Lower leg skin (tissue), 4 donors: ENCODE results near the gene ACVR1. TPM values are rescaled to one million over a fixed set of nuclear protein-coding genes. Genes with fewer than 3 reads are reported as not detected.

Experiments used
- DNase-seq, 2 donors: peaks; one replicate each; pipeline ENCODE4 v3.0.0-alpha.2; 2019; ENCODE audit warnings: low spot score in 2 of 2
- H3K4me3 ChIP-seq: fragments of 200-600 bp; sonication (generic); 2 replicates; pipeline ENCODE4 v1.5.1; 2017; ENCODE audit warnings: mild to moderate bottlenecking, low read depth; ENCODE audit not compliant: poor library complexity, severe bottlenecking
- CTCF ChIP-seq, 3 donors: fragments of 450-650 bp; IDR thresholded peaks; one replicate each; pipeline ENCODE4 v1.5.1; 2016; ENCODE audit warnings: antibody characterized with exemption in 3 of 3, mild to moderate bottlenecking in 3 of 3, moderate library complexity in 2 of 3
- POLR2A ChIP-seq, 2 donors: fragments of 450-650 bp; IDR thresholded peaks; one replicate each; pipeline ENCODE4 v1.6.1; 2016 to 2017; ENCODE audit warnings: antibody characterized with exemption in 2 of 2, mild to moderate bottlenecking in 1 of 2, moderate library complexity in 1 of 2
- WGBS, 2 donors: methylation state at CpG; one replicate each; pipeline ENCODE4 v1.1.5; 2018; 5-methylcytosine and 5-hydroxymethylcytosine counted together
- intact Hi-C: fragments of 100-400 bp; cut with DNase I; formaldehyde crosslinking; loops from one replicate; pipeline ENCODE4 v1.15.0; 2023; ENCODE audit warnings: low total_unique reads
- total RNA-seq, 4 donors: library from RNA; depleted of rRNA; stranded (reverse); fragments of >200 nt; gene quantifications; one replicate each; pipeline ENCODE4 v1.1.0, GENCODE V29; 2016

The ACVR1 gene
- total RNA-seq, 4 donors from 2014 or later = 14.3 to 22.7 (median 15.2) TPM

DNA sequence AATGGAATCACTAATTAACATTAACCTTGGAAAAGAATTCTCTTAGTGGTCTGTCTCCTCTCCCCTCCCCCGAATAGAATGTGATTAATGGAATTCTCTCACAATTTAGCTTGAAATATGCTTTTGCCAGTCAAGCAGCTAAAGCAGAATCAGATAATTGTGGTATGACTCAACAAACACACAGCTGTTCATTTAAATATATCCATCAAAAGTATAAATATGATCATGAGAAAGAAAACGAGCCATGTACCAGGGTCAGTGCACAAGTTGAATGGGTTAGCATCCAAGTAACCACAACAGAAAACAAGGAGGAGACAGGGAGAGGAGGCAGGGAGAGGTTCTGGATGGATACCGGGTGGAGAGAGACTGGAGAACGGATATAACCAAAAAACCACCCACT, 66.9 kb downstream of the ACVR1 start:
- intact Hi-C loops = no loop called here
- no peak for DNase-seq
- WGBS, 2 donors = 49 to 53% methylated on average over 4 of the region's 4 CpGs
- no peak overlapping the region for H3K4me3 ChIP-seq
- no peak for TF ChIP-seq CTCF (IDR thresholded peaks at IDR 0.05)
- no peak for TF ChIP-seq POLR2A (IDR thresholded peaks at IDR 0.05)

GRCh38 chr2:157808421-157808820, 67.7 kb downstream of the ACVR1 start:
- DNase-seq = no peak
- no peak overlapping the region for H3K4me3 ChIP-seq
- 45 to 48% methylated on average over 3 of the region's 3 CpGs for WGBS, 2 donors
- TF ChIP-seq POLR2A (IDR thresholded peaks at IDR 0.05) (no peak), CTCF (IDR thresholded peaks at IDR 0.05) (no peak)
- intact Hi-C loops = no loop called here

GRCh38 chr2:157806426-157807077, 69.6 kb downstream of the ACVR1 start:
- no peak for DNase-seq
- H3K4me3 ChIP-seq = no peak overlapping the region
- 86 to 89% methylated on average over 7 of the region's 7 CpGs for WGBS, 2 donors
- intact Hi-C loops = no loop called here
- TF ChIP-seq POLR2A (IDR thresholded peaks at IDR 0.05) (no peak), CTCF (IDR thresholded peaks at IDR 0.05) (no peak)

DNA sequence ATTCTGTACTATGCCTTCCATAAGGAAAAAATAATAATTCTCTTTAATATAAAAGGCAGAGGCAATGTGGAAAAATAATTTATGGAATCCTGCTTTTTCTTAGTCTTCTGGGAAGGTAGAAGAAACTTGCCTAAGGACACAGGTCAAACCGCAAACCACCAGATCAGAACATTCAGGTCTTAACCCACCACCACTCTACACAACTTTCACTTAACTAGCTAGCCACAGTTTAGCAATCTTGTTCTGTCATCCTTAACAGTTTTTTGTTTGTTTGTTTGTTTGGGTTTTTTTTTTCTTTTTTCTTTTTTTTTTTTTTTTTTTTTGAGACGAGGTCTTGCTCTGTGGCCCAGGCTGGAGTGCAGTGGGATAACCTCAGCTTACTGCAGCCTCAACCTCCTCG, 70.6 kb downstream of the ACVR1 start:
- TF ChIP-seq CTCF (IDR thresholded peaks at IDR 0.05) = no peak
- TF ChIP-seq POLR2A (IDR thresholded peaks at IDR 0.05) = no peak
- no peak overlapping the region for H3K4me3 ChIP-seq
- WGBS, 2 donors = 93 to 98% methylated on average over 3 of the region's 3 CpGs
- intact Hi-C loops = no loop called here
- no peak for DNase-seq

- WGBS, 2 donors = 97 to 98% methylated on average over 5 of the region's 5 CpGs
Observed at GRCh38 chr2:157804355-157804754, 71.8 kb downstream of the ACVR1 start.

More at GRCh38 chr2:157804355-157804754, 71.8 kb downstream of the ACVR1 start:
- no peak overlapping the region for H3K4me3 ChIP-seq
- TF ChIP-seq CTCF (IDR thresholded peaks at IDR 0.05) = no peak
- TF ChIP-seq POLR2A (IDR thresholded peaks at IDR 0.05) = no peak
- intact Hi-C loops = no loop called here
- DNase-seq = no peak
